SK-N-SH treated with all-trans-retinoic acid at 6 μM for 48 hours (cell line): Measurements from ENCODE around the gene HS6ST2.

Experiments
- ATAC-seq: fragments of 200-7000 bp; cut with Tn5 transposase; 3 replicates; pipeline ENCODE4 v1.9.1; 2020; ENCODE audit warnings: mild to moderate bottlenecking, moderate library complexity
- ARNTL ChIP-seq: fragments of 450-650 bp; formaldehyde crosslinking; IDR thresholded peaks from 2 replicates; pipeline ENCODE4 v1.5.0; 2020; ENCODE audit warnings: low read depth, mild to moderate bottlenecking, moderate library complexity, borderline replicate concordance
- BACH2 ChIP-seq: fragments of 250-450 bp; sonication (Bioruptor Pico); IDR thresholded peaks from 2 replicates; pipeline ENCODE4 v1.9.0; 2021; ENCODE audit warnings: mild to moderate bottlenecking, borderline replicate concordance
- CREB5 ChIP-seq: fragments of 250-450 bp; sonication (Bioruptor Pico); IDR thresholded peaks from 2 replicates; pipeline ENCODE4 v1.5.1; 2020; ENCODE audit warnings: low read depth, mild to moderate bottlenecking, moderate library complexity
- CSDC2 ChIP-seq: fragments of 250-450 bp; sonication (Bioruptor Pico); IDR thresholded peaks from 2 replicates; pipeline ENCODE4 v1.5.0; 2020; ENCODE audit warnings: mild to moderate bottlenecking, moderate library complexity
- ESRRG ChIP-seq: fragments of 250-450 bp; sonication (Bioruptor Pico); IDR thresholded peaks from 2 replicates; pipeline ENCODE4 v1.6.1; 2021; ENCODE audit warnings: mild to moderate bottlenecking
- GLIS3 ChIP-seq: fragments of 250-450 bp; sonication (Bioruptor Pico); IDR thresholded peaks from 2 replicates; pipeline ENCODE4 v1.5.0; 2020; ENCODE audit warnings: mild to moderate bottlenecking, moderate library complexity
- OSR1 ChIP-seq: fragments of 250-450 bp; sonication (Bioruptor Pico); IDR thresholded peaks from 2 replicates; pipeline ENCODE4 v1.8.0; 2022; ENCODE audit warnings: moderate library complexity, mild to moderate bottlenecking, inconsistent platforms
- PPARA ChIP-seq: fragments of 250-450 bp; sonication (Bioruptor Pico); IDR thresholded peaks from 2 replicates; pipeline ENCODE4 v1.5.0; 2020; ENCODE audit warnings: mild to moderate bottlenecking, borderline replicate concordance
- RARB ChIP-seq: fragments of 250-450 bp; sonication (Bioruptor Pico); IDR thresholded peaks from 2 replicates; pipeline ENCODE4 v1.8.0; 2021; ENCODE audit warnings: mild to moderate bottlenecking, moderate library complexity
- SNAI2 ChIP-seq: fragments of 250-450 bp; sonication (Bioruptor Pico); IDR thresholded peaks from 2 replicates; pipeline ENCODE4 v1.5.0; 2020; ENCODE audit warnings: mild to moderate bottlenecking, moderate library complexity
- TCF4 ChIP-seq: fragments of 250-450 bp; sonication (Bioruptor Pico); IDR thresholded peaks from 2 replicates; pipeline ENCODE4 v1.8.0; 2021; ENCODE audit warnings: mild to moderate bottlenecking, moderate library complexity, borderline replicate concordance
- TOX ChIP-seq: fragments of 250-450 bp; sonication (Bioruptor Pico); IDR thresholded peaks from 2 replicates; pipeline ENCODE4 v1.8.0; 2021; ENCODE audit warnings: mild to moderate bottlenecking, moderate library complexity, borderline replicate concordance
- ZC3H10 ChIP-seq: fragments of 250-450 bp; sonication (Bioruptor Pico); IDR thresholded peaks from 2 replicates; pipeline ENCODE4 v1.5.1; 2021; ENCODE audit warnings: mild to moderate bottlenecking, moderate library complexity
- ZFP3 ChIP-seq: fragments of 250-450 bp; sonication (Bioruptor Pico); IDR thresholded peaks from 2 replicates; pipeline ENCODE4 v1.5.0; 2020; ENCODE audit warnings: mild to moderate bottlenecking, moderate library complexity
- ZFP30 ChIP-seq: fragments of 450-650 bp; formaldehyde crosslinking; IDR thresholded peaks from 2 replicates; pipeline ENCODE4 v1.5.0; 2022; ENCODE audit warnings: mild to moderate bottlenecking, moderate library complexity
- ZNF70 ChIP-seq: fragments of 450-650 bp; formaldehyde crosslinking; IDR thresholded peaks from 2 replicates; pipeline ENCODE4 v1.5.0; 2020; ENCODE audit warnings: mild to moderate bottlenecking, moderate library complexity
- ZNF8 ChIP-seq: fragments of 450-650 bp; formaldehyde crosslinking; IDR thresholded peaks from 2 replicates; pipeline ENCODE4 v1.5.0; 2020; ENCODE audit warnings: mild to moderate bottlenecking, moderate library complexity
- TF ChIP-seq, protein P1 (sequence below): fragments of 250-450 bp; sonication (Bioruptor Pico); IDR thresholded peaks from 2 replicates; pipeline ENCODE4 v1.5.0; 2020; ENCODE audit warnings: mild to moderate bottlenecking, moderate library complexity
- TF ChIP-seq, protein P2 (sequence below): fragments of 250-450 bp; sonication (Bioruptor Pico); IDR thresholded peaks from 2 replicates; pipeline ENCODE4 v1.5.1; 2021; ENCODE audit warnings: mild to moderate bottlenecking, moderate library complexity
- TF ChIP-seq, protein P3 (sequence below): fragments of 250-450 bp; sonication (Bioruptor Pico); IDR thresholded peaks from 2 replicates; pipeline ENCODE4 v1.8.0; 2021; ENCODE audit warnings: low read depth, mild to moderate bottlenecking, moderate library complexity, borderline replicate concordance

HS6ST2 gene

DNA sequence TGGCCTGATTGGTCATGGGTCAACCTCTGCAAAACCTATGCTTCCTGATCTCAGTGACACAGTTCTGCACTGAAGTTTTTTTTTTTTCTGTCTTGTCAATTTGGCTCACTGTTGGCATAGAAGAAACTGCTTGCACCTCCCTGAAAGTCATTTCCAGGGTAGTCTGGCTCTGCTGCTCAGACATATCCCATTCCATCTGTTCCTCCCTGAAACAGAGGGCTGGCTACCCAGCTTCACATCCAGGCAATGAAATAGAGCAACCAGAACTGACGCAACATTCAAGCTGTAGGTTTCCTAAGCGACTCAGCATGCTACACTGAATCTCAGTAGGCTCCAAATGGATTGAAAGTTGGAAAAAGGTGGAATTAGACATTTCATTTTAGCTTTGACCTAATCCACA is 292.8 kb downstream of the HS6ST2 start:
- no peak for ATAC-seq
- TF ChIP-seq CREB5 (CRISPR knock-in tag) (no peak), TCF4 (no peak), ESRRG (CRISPR knock-in tag) (no peak), TOX (CRISPR knock-in tag) (no peak), ZFP3 (CRISPR knock-in tag) (no peak), PPARA (no peak), BACH2 (CRISPR knock-in tag) (no peak), GLIS3 (CRISPR knock-in tag) (no peak), SNAI2 (CRISPR knock-in tag) (no peak)
- TF ChIP-seq, protein P1, sequence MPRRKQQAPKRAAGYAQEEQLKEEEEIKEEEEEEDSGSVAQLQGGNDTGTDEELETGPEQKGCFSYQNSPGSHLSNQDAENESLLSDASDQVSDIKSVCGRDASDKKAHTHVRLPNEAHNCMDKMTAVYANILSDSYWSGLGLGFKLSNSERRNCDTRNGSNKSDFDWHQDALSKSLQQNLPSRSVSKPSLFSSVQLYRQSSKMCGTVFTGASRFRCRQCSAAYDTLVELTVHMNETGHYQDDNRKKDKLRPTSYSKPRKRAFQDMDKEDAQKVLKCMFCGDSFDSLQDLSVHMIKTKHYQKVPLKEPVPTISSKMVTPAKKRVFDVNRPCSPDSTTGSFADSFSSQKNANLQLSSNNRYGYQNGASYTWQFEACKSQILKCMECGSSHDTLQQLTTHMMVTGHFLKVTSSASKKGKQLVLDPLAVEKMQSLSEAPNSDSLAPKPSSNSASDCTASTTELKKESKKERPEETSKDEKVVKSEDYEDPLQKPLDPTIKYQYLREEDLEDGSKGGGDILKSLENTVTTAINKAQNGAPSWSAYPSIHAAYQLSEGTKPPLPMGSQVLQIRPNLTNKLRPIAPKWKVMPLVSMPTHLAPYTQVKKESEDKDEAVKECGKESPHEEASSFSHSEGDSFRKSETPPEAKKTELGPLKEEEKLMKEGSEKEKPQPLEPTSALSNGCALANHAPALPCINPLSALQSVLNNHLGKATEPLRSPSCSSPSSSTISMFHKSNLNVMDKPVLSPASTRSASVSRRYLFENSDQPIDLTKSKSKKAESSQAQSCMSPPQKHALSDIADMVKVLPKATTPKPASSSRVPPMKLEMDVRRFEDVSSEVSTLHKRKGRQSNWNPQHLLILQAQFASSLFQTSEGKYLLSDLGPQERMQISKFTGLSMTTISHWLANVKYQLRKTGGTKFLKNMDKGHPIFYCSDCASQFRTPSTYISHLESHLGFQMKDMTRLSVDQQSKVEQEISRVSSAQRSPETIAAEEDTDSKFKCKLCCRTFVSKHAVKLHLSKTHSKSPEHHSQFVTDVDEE (CRISPR knock-in tag): no peak
- TF ChIP-seq, protein P2, sequence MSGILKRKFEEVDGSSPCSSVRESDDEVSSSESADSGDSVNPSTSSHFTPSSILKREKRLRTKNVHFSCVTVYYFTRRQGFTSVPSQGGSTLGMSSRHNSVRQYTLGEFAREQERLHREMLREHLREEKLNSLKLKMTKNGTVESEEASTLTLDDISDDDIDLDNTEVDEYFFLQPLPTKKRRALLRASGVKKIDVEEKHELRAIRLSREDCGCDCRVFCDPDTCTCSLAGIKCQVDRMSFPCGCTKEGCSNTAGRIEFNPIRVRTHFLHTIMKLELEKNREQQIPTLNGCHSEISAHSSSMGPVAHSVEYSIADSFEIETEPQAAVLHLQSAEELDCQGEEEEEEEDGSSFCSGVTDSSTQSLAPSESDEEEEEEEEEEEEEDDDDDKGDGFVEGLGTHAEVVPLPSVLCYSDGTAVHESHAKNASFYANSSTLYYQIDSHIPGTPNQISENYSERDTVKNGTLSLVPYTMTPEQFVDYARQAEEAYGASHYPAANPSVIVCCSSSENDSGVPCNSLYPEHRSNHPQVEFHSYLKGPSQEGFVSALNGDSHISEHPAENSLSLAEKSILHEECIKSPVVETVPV (CRISPR knock-in tag): no peak
- TF ChIP-seq, protein P3, sequence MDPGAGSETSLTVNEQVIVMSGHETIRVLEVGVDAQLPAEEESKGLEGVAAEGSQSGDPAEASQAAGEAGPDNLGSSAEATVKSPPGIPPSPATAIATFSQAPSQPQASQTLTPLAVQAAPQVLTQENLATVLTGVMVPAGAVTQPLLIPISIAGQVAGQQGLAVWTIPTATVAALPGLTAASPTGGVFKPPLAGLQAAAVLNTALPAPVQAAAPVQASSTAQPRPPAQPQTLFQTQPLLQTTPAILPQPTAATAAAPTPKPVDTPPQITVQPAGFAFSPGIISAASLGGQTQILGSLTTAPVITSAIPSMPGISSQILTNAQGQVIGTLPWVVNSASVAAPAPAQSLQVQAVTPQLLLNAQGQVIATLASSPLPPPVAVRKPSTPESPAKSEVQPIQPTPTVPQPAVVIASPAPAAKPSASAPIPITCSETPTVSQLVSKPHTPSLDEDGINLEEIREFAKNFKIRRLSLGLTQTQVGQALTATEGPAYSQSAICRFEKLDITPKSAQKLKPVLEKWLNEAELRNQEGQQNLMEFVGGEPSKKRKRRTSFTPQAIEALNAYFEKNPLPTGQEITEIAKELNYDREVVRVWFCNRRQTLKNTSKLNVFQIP: no peak

DNA sequence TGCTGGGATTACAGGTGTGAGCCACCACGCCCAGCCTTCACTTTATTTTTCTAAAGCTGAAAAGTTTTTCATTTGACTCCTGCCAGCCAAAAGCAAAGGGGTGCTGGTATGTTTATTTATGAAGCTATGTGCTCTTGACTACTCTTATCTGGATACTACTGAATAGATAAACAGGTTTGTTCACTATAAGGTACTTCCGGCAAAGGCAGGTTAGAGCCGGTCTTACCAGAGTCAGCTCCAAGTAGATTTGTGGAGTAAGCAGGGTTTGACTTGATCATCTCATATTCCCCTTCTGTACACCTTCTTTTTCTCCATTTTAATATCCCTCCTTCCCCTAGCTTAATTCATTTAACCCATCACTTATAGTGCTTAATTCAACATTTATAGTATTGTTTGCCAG is 294.2 kb downstream of the HS6ST2 start:
- no peak for ATAC-seq
- TF ChIP-seq SNAI2 (CRISPR knock-in tag): no peak
- TF ChIP-seq, protein P3: no peak
- no peak for TF ChIP-seq ZNF70 (CRISPR knock-in tag)
- TF ChIP-seq ZFP3 (CRISPR knock-in tag): no peak
- no peak for TF ChIP-seq OSR1 (CRISPR knock-in tag)
- no peak for TF ChIP-seq RARB (CRISPR knock-in tag)
- TF ChIP-seq CSDC2: no peak
- TF ChIP-seq BACH2 (CRISPR knock-in tag): no peak
- TF ChIP-seq, protein P1 (CRISPR knock-in tag): no peak
- no peak for TF ChIP-seq PPARA

DNA sequence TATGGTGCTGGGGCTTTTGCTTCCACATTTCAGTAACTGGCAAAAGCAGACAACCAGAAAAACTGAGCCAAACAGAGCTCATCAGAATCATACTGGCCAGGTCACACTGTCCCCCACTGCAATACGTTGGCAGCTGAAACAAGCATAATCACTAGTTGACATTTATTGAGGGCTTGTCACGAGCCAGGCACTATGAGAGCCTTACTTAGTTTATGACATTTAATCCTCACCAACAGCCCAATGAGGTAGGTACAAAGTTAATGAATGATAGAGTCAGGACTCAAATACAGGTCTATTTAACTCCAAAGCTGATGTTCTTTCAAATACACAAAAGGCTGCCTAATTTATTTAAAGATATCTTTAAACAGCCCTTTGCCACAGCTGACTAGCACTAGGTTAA is 295.6 kb downstream of the HS6ST2 start:
- no peak for ATAC-seq
- no peak for TF ChIP-seq ARNTL (CRISPR knock-in tag)
- TF ChIP-seq, protein P2 (CRISPR knock-in tag): no peak
- TF ChIP-seq GLIS3 (CRISPR knock-in tag): no peak
- TF ChIP-seq, protein P1 (CRISPR knock-in tag): no peak
- TF ChIP-seq ZC3H10 (CRISPR knock-in tag): no peak
- TF ChIP-seq ZNF8 (CRISPR knock-in tag): no peak
- no peak for TF ChIP-seq BACH2 (CRISPR knock-in tag)
- no peak for TF ChIP-seq OSR1 (CRISPR knock-in tag)
- TF ChIP-seq ZFP3 (CRISPR knock-in tag): no peak
- TF ChIP-seq CSDC2: no peak
- TF ChIP-seq ESRRG (CRISPR knock-in tag): no peak
- no peak for TF ChIP-seq TCF4
- no peak for TF ChIP-seq ZFP30 (CRISPR knock-in tag)
- TF ChIP-seq TOX (CRISPR knock-in tag): no peak
